Mammary epithelial cell (primary cell): ENCODE results near the gene FAM89A.

Experiments
- EZH2 ChIP-seq: IDR thresholded peaks from 2 replicates; pipeline ENCODE4 v1.6.1; 2012; ENCODE audit warnings: low read length, inconsistent platforms, borderline replicate concordance
- TF ChIP-seq, protein P1 (sequence below), 2 donors: IDR thresholded peaks in 1 of 2; conservative IDR thresholded peaks in 1 of 2; 2 replicates each; pipeline ENCODE4 v1.5.1; 2011 to 2012; ENCODE audit warnings: inconsistent platforms in 2 of 2, low read length in 2 of 2, mild to moderate bottlenecking in 2 of 2, control low read depth in 1 of 2, low read depth in 1 of 2; ENCODE audit not compliant: insufficient read depth in 1 of 2; ENCODE audit errors: extremely low read depth in 1 of 2

DNA sequence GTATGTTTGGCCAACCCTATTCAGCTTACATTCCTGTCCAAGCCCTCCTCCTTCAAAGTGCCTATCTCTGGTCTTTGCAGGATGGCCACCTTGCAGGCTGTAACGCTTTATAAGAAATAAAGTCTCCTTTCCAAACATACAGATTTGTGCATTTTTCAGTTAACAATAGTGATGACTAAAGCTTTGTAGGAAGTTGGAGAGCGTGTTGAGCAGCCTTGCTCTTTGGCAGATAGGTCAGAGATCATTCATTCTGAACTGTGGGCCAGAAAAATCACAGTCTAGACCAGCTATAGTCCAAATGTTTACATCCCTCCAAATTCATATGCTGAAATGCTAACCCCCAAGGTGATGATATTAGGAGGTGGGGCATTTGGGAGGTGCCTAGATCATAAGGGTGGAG is 34.0 kb upstream of the FAM89A start:
- TF ChIP-seq, protein P1, sequence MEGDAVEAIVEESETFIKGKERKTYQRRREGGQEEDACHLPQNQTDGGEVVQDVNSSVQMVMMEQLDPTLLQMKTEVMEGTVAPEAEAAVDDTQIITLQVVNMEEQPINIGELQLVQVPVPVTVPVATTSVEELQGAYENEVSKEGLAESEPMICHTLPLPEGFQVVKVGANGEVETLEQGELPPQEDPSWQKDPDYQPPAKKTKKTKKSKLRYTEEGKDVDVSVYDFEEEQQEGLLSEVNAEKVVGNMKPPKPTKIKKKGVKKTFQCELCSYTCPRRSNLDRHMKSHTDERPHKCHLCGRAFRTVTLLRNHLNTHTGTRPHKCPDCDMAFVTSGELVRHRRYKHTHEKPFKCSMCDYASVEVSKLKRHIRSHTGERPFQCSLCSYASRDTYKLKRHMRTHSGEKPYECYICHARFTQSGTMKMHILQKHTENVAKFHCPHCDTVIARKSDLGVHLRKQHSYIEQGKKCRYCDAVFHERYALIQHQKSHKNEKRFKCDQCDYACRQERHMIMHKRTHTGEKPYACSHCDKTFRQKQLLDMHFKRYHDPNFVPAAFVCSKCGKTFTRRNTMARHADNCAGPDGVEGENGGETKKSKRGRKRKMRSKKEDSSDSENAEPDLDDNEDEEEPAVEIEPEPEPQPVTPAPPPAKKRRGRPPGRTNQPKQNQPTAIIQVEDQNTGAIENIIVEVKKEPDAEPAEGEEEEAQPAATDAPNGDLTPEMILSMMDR (conservative IDR thresholded peaks at IDR 0.05 in 1 of 2, IDR thresholded peaks at IDR 0.05 in 1 of 2; ENCODE audit: extremely low read depth in 1 of 2, insufficient read depth in 1 of 2, low read depth in 1 of 2, low read length in 2 of 2) = no peak
- no peak for TF ChIP-seq EZH2
